HepG2 (cell line): Measurements from ENCODE around the gene ZBTB46.

Source experiments
- IRX3 ChIP-seq: sonication (generic); formaldehyde crosslinking; IDR thresholded peaks from 2 replicates; pipeline ENCODE4 v1.8.1; 2023; ENCODE audit warnings: mild to moderate bottlenecking, low read depth, missing genetic modification reagents, borderline replicate concordance
- POLR2A ChIP-seq, 2 experiments: IDR thresholded peaks; 2 replicates each; pipeline ENCODE4 v1.6.1; 2011; ENCODE audit warnings: low read depth in 2 of 2, low read length in 2 of 2, mild to moderate bottlenecking in 1 of 2, moderate library complexity in 1 of 2; ENCODE audit not compliant: insufficient read depth in 1 of 2
- PREB ChIP-seq: sonication (generic); formaldehyde crosslinking; IDR thresholded peaks from 2 replicates; pipeline ENCODE4 v1.4.0; 2020; ENCODE audit warnings: missing genetic modification reagents
- PRPF4 ChIP-seq: fragments of 200-400 bp; formaldehyde crosslinking; IDR thresholded peaks from 2 replicates; pipeline ENCODE4 v1.6.1; 2016; ENCODE audit warnings: low read length, low read depth; ENCODE audit not compliant: poor library complexity, severe bottlenecking
- YY1 ChIP-seq: IDR thresholded peaks from 2 replicates; pipeline ENCODE4 v1.6.1; 2011; ENCODE audit warnings: low read length, low read depth, moderate library complexity, mild to moderate bottlenecking; ENCODE audit not compliant: insufficient read depth, insufficient replicate concordance
- TF ChIP-seq, protein P1 (sequence below): sonication (generic); formaldehyde crosslinking; IDR thresholded peaks from 2 replicates; pipeline ENCODE4 v1.4.0; 2020; ENCODE audit warnings: mild to moderate bottlenecking, missing genetic modification reagents
- TF ChIP-seq, protein P2 (sequence below): fragments of 450-650 bp; IDR thresholded peaks from 2 replicates; pipeline ENCODE4 v1.6.1; 2017; ENCODE audit warnings: mild to moderate bottlenecking

DNA sequence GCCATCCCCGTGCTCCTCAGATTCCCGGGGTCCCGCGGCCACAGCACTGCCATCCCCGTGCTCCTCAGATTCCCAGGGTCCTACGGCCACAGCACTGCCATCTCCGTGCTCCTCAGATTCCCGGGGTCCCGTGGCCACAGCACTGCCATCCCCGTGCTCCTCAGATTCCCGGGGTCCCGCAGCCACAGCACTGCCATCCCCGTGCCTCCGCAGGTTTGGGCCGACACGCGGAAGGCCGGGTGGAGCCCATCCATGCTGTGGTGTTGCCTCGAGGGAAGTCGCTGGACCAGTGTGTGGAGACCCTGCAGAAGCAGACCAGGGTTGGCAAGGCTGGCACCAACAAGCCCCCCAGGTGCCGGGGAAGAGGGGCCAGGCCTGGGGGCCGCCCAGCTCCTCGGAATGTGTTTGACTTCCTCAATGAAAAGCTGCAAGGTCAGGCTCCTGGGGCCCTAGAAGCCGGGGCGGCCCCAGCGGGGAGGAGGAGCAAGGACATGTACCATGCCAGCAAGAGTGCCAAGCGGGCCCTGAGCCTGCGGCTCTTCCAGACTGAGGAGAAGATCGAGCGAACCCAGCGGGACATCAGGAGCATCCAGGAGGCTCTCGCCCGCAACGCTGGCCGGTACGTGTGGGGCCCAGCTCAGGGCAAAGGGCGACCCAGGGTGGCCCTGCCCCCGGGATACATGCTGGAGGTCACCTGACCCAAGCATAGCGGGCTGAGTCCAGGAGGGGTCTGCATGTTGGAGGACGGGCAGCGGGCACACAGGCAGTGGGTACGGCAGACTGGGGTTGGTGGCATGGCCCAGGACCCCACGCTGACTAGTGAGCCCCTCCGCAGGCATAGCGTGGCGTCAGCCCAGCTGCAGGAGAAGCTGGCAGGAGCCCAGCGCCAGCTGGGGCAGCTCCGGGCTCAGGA, 95.9 kb downstream of the ZBTB46 start:
- peak in 1 of 2 experiments; percentile 18; a peak in 1 of 4 replicates for TF ChIP-seq POLR2A (IDR thresholded peaks at IDR 0.05; ENCODE audit: insufficient read depth in 1 of 2, low read depth in 2 of 2, low read length in 2 of 2)
- no peak for TF ChIP-seq PREB
- TF ChIP-seq YY1 = no peak
- 0 out of 2 replicates have a peak, but pooled peaks have one; percentile 53 for TF ChIP-seq IRX3 (CRISPR knock-in tag)
- TF ChIP-seq, protein P1, sequence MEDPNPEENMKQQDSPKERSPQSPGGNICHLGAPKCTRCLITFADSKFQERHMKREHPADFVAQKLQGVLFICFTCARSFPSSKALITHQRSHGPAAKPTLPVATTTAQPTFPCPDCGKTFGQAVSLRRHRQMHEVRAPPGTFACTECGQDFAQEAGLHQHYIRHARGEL (CRISPR knock-in tag) = no peak
- TF ChIP-seq PRPF4 = no peak
- TF ChIP-seq, protein P2, sequence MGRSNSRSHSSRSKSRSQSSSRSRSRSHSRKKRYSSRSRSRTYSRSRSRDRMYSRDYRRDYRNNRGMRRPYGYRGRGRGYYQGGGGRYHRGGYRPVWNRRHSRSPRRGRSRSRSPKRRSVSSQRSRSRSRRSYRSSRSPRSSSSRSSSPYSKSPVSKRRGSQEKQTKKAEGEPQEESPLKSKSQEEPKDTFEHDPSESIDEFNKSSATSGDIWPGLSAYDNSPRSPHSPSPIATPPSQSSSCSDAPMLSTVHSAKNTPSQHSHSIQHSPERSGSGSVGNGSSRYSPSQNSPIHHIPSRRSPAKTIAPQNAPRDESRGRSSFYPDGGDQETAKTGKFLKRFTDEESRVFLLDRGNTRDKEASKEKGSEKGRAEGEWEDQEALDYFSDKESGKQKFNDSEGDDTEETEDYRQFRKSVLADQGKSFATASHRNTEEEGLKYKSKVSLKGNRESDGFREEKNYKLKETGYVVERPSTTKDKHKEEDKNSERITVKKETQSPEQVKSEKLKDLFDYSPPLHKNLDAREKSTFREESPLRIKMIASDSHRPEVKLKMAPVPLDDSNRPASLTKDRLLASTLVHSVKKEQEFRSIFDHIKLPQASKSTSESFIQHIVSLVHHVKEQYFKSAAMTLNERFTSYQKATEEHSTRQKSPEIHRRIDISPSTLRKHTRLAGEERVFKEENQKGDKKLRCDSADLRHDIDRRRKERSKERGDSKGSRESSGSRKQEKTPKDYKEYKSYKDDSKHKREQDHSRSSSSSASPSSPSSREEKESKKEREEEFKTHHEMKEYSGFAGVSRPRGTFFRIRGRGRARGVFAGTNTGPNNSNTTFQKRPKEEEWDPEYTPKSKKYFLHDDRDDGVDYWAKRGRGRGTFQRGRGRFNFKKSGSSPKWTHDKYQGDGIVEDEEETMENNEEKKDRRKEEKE = no peak
